ENCODE data around the gene PWWP2A.

GRCh38 chr5:160152287-160152686, 33.0 kb upstream of the PWWP2A start:
- TF ChIP-seq, protein P1, sequence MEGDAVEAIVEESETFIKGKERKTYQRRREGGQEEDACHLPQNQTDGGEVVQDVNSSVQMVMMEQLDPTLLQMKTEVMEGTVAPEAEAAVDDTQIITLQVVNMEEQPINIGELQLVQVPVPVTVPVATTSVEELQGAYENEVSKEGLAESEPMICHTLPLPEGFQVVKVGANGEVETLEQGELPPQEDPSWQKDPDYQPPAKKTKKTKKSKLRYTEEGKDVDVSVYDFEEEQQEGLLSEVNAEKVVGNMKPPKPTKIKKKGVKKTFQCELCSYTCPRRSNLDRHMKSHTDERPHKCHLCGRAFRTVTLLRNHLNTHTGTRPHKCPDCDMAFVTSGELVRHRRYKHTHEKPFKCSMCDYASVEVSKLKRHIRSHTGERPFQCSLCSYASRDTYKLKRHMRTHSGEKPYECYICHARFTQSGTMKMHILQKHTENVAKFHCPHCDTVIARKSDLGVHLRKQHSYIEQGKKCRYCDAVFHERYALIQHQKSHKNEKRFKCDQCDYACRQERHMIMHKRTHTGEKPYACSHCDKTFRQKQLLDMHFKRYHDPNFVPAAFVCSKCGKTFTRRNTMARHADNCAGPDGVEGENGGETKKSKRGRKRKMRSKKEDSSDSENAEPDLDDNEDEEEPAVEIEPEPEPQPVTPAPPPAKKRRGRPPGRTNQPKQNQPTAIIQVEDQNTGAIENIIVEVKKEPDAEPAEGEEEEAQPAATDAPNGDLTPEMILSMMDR (IDR thresholded peaks at IDR 0.05; ENCODE audit: low read depth, low read length), result no peak
- no peak for TF ChIP-seq EZH2phosphoT487 (IDR thresholded peaks at IDR 0.05; ENCODE audit: low read depth)
